Measurements from ENCODE around the gene PPIA.

The PPIA gene

GRCh38 chr7:44761207-44762161 lies 35.0 kb upstream of the PPIA start:
- Histone ChIP-seq H3K4me2 (no peak overlapping the region), H3K27me3 (no peaks in the 10 kb centered on the region), H3K9ac (no peak overlapping the region), H3K36me3 (peaks cover 85 to 96% (median 93%) of the 10 kb centered on the region in 11 experiments), H4K20me1 (peaks cover 0 to 53% (median 8%) of the 10 kb centered on the region in 11 experiments; a peak in 15 of 22 replicates), H3K9me3 (replicated peaks in 1 of 11) (no peaks in the 10 kb centered on the region), H3K4me1 (peaks cover 0 to under 1% (median 0%) of the 10 kb centered on the region in 10 experiments; a peak in 1 of 20 replicates), H3K27ac (no peak overlapping the region), H3K4me3 (no peak overlapping the region)
- TF ChIP-seq Cebpa-rat (IDR thresholded peaks at IDR 0.05): no peak

GRCh38 chr7:44762300-44762699 lies 34.2 kb upstream of the PPIA start:
- Histone ChIP-seq H3K4me3 (no peak overlapping the region), H3K36me3 (peaks cover 85 to 96% (median 93%) of the 10 kb centered on the region in 11 experiments), H3K27ac (no peak overlapping the region), H3K4me2 (no peak overlapping the region), H4K20me1 (peaks cover 0 to 51% (median under 1%) of the 10 kb centered on the region in 11 experiments; a peak in 9 of 22 replicates), H3K9me3 (replicated peaks in 1 of 11) (no peaks in the 10 kb centered on the region), H3K9ac (no peak overlapping the region), H3K27me3 (no peaks in the 10 kb centered on the region), H3K4me1 (peaks cover 0 to 8% (median 0%) of the 10 kb centered on the region in 10 experiments; a peak in 5 of 20 replicates)
- no peak for TF ChIP-seq Cebpa-rat (IDR thresholded peaks at IDR 0.05)

GRCh38 chr7:44762726-44763522 lies 33.6 kb upstream of the PPIA start:
- Histone ChIP-seq H3K9ac (no peak overlapping the region), H4K20me1 (peaks cover 0 to 56% (median 4%) of the 10 kb centered on the region in 11 experiments; a peak in 8 of 22 replicates), H3K27me3 (no peaks in the 10 kb centered on the region), H3K4me3 (no peak overlapping the region), H3K9me3 (replicated peaks in 1 of 11) (no peaks in the 10 kb centered on the region), H3K27ac (no peak overlapping the region), H3K36me3 (peaks cover 90 to 98% (median 94%) of the 10 kb centered on the region in 11 experiments), H3K4me1 (peaks cover 0 to 11% (median 4%) of the 10 kb centered on the region in 10 experiments; a peak in 11 of 20 replicates), H3K4me2 (no peak overlapping the region)
- no peak for TF ChIP-seq Cebpa-rat (IDR thresholded peaks at IDR 0.05)

GRCh38 chr7:44764081-44764480 lies 32.4 kb upstream of the PPIA start:
- no peaks in the 10 kb centered on the region for H3K9me3 ChIP-seq (replicated peaks in 1 of 11)
- no peak overlapping the region for H3K4me2 ChIP-seq
- no peaks in the 10 kb centered on the region for H3K27me3 ChIP-seq
- TF ChIP-seq Cebpa-rat (IDR thresholded peaks at IDR 0.05): no peak
- no peak overlapping the region for H3K4me3 ChIP-seq
- H3K9ac ChIP-seq: no peak overlapping the region; a peak in 1 of 22 replicates
- H3K27ac ChIP-seq: no peak overlapping the region
- H4K20me1 ChIP-seq: peaks cover 0 to 67% (median 0%) of the 10 kb centered on the region in 11 experiments; a peak in 9 of 22 replicates
- H3K36me3 ChIP-seq: peaks cover 86 to 97% (median 95%) of the 10 kb centered on the region in 11 experiments
- H3K4me1 ChIP-seq: peaks cover 6 to 19% (median 11%) of the 10 kb centered on the region in 10 experiments; a peak in 16 of 20 replicates

GRCh38 chr7:44764665-44765578 lies 31.6 kb upstream of the PPIA start:
- H3K4me2 ChIP-seq: no peak overlapping the region
- no peak for TF ChIP-seq Cebpa-rat (IDR thresholded peaks at IDR 0.05)
- peaks cover 0 to 65% (median 0%) of the 10 kb centered on the region in 11 experiments; a peak in 9 of 22 replicates for H4K20me1 ChIP-seq
- no peak overlapping the region for H3K27ac ChIP-seq
- H3K9ac ChIP-seq: no peak overlapping the region
- peaks cover 79 to 94% (median 92%) of the 10 kb centered on the region in 11 experiments for H3K36me3 ChIP-seq
- H3K9me3 ChIP-seq (replicated peaks in 1 of 11): no peaks in the 10 kb centered on the region
- H3K27me3 ChIP-seq: no peaks in the 10 kb centered on the region
- peaks cover 11 to 25% (median 18%) of the 10 kb centered on the region in 10 experiments; a peak in 17 of 20 replicates for H3K4me1 ChIP-seq
- H3K4me3 ChIP-seq: no peak overlapping the region

GRCh38 chr7:44765579-44766415 lies 30.7 kb upstream of the PPIA start:
- H3K9me3 ChIP-seq (replicated peaks in 1 of 11): no peaks in the 10 kb centered on the region
- no peaks in the 10 kb centered on the region for H3K27me3 ChIP-seq
- H3K9ac ChIP-seq: peak overlapping the region in 1 of 11 experiments; percentile 26; a peak in 1 of 22 replicates
- no peak for TF ChIP-seq Cebpa-rat (IDR thresholded peaks at IDR 0.05)
- H3K4me1 ChIP-seq: peaks cover 11 to 29% (median 20%) of the 10 kb centered on the region in 10 experiments; a peak in 17 of 20 replicates
- H3K4me3 ChIP-seq: no peak overlapping the region
- no peak overlapping the region for H3K27ac ChIP-seq
- H3K36me3 ChIP-seq: peaks cover 71 to 90% (median 83%) of the 10 kb centered on the region in 11 experiments
- peaks cover 0 to 58% (median 0%) of the 10 kb centered on the region in 11 experiments; a peak in 9 of 22 replicates for H4K20me1 ChIP-seq
- H3K4me2 ChIP-seq: no peak overlapping the region

- H3K36me3 ChIP-seq: peaks cover 65 to 84% (median 77%) of the 10 kb centered on the region in 11 experiments
- no peak overlapping the region for H3K27ac ChIP-seq
- TF ChIP-seq Cebpa-rat (IDR thresholded peaks at IDR 0.05): no peak
- peak overlapping the region in 1 of 11 experiments; percentile 26; a peak in 1 of 22 replicates for H3K9ac ChIP-seq
- no peak overlapping the region for H3K4me2 ChIP-seq
- peaks cover 0 to 53% (median 0%) of the 10 kb centered on the region in 11 experiments; a peak in 9 of 22 replicates for H4K20me1 ChIP-seq
- no peak overlapping the region for H3K4me3 ChIP-seq
- H3K9me3 ChIP-seq (replicated peaks in 1 of 11): no peaks in the 10 kb centered on the region
- H3K27me3 ChIP-seq: no peaks in the 10 kb centered on the region
- H3K4me1 ChIP-seq: peaks cover 11 to 32% (median 20%) of the 10 kb centered on the region in 10 experiments; a peak in 17 of 20 replicates
Measured at GRCh38 chr7:44766416-44766801, 30.1 kb upstream of the PPIA start.
